Mucosa of descending colon (tissue), 3 donors: ENCODE results near the gene GHRH. TPM values are rescaled to one million over a fixed set of nuclear protein-coding genes. Genes with fewer than 3 reads are reported as not detected.

Experiments used
- ATAC-seq: fragments of 200-7000 bp; cut with Tn5 transposase; one replicate; pipeline ENCODE4 v1.9.1; 2020; ENCODE audit warnings: mild to moderate bottlenecking, moderate library complexity
- DNase-seq, 3 donors: peaks; one replicate each; pipeline ENCODE4 v3.0.0-alpha.2; 2020
- H3K36me3 ChIP-seq: fragments of 200-600 bp; one replicate; pipeline ENCODE4 v1.8.0; 2021; ENCODE audit warnings: low read depth, mild to moderate bottlenecking
- H3K4me1 ChIP-seq: fragments of 200-600 bp; one replicate; pipeline ENCODE4 v1.8.0; 2021; ENCODE audit warnings: low read depth, mild to moderate bottlenecking
- H3K4me3 ChIP-seq: fragments of 200-600 bp; one replicate; pipeline ENCODE4 v1.8.0; 2021; ENCODE audit warnings: mild to moderate bottlenecking
- H3K9me3 ChIP-seq: fragments of 200-600 bp; one replicate; pipeline ENCODE4 v1.8.0; 2021; ENCODE audit warnings: mild to moderate bottlenecking
- intact Hi-C, 2 donors: fragments of 100-400 bp; cut with DNase I in 1 of 2; cut with micrococcal nuclease in 1 of 2; formaldehyde crosslinking; loops; one replicate each; pipeline versions ENCODE4 v1.11.0 to v1.11.1; 2022; cut with DNase I, micrococcal nuclease
- total RNA-seq, 3 donors: library from RNA; stranded (reverse); fragmentation: NEBNext Ultra II Directional in 2 of 3; extraction: Animal tissue kit (Norgen Biotek cat#: 25700) in 2 of 3; gene quantifications; one replicate each; pipeline versions ENCODE4 v1.2.1 to v1.2.4, GENCODE V29; 2021 to 2023
- TF ChIP-seq, protein P1 (sequence below): fragments of 200-600 bp; IDR thresholded peaks from one replicate; pipeline ENCODE4 v1.8.0; 2022; ENCODE audit warnings: antibody characterized with exemption, mild to moderate bottlenecking
- donor health status: DM: no; HTN: no; CAD: no; lungs with moderate emphysema.
- donor health status: DM: no; HTN: no; CAD: no.
- donor health status: DM: no; HTN: yes; CAD: no.

Gene GHRH
- total RNA-seq, 3 donors from 2014 or later: not detected

DNA sequence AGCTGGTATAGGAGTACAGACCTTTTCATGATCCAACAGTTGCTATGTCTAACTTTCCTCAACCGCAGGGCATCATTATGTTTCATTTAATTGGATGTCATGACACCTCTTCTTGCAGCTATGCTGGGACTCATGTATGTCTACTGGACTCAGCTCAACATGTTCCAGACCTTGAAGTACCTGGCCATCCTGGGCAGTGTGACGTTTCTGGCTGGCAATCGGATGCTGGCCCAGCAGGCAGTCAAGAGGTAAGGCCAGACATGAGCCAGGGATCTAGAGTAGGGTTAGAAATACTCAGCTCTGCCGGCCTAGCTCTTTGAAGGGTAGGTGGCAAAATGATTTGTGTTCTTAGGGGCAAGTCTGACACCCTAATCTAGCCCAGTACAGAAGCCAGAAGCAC is 25.2 kb downstream of the GHRH start:
- TF ChIP-seq, protein P1, sequence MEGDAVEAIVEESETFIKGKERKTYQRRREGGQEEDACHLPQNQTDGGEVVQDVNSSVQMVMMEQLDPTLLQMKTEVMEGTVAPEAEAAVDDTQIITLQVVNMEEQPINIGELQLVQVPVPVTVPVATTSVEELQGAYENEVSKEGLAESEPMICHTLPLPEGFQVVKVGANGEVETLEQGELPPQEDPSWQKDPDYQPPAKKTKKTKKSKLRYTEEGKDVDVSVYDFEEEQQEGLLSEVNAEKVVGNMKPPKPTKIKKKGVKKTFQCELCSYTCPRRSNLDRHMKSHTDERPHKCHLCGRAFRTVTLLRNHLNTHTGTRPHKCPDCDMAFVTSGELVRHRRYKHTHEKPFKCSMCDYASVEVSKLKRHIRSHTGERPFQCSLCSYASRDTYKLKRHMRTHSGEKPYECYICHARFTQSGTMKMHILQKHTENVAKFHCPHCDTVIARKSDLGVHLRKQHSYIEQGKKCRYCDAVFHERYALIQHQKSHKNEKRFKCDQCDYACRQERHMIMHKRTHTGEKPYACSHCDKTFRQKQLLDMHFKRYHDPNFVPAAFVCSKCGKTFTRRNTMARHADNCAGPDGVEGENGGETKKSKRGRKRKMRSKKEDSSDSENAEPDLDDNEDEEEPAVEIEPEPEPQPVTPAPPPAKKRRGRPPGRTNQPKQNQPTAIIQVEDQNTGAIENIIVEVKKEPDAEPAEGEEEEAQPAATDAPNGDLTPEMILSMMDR: no peak
- ATAC-seq (no peak), DNase-seq (no peak)
- H3K4me3 ChIP-seq: no peak overlapping the region
- H3K36me3 ChIP-seq: peaks cover 13% of the 10 kb centered on the region
- no peaks in the 10 kb centered on the region for H3K9me3 ChIP-seq
- H3K4me1 ChIP-seq: peaks cover 2% of the 10 kb centered on the region
- intact Hi-C loops: no loop called here

DNA sequence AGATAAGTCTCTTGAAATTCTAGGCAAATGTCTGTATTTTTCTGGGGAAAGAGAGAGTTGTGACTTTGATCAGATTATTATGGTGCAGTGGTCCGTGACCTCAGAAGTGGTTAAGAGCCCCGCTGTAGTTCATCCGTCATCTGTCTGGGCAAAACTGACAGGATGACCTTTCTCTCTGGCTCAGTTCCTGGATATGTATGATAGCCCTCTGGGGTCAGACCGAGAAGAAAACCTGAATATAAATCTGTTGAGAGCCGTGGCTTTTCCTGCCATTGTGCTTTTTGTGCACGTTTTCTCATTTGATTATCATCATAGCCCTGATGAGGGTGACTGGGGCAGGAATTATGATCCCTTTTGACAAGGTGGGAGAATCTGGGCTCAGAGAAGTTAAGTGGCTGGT is 26.5 kb downstream of the GHRH start:
- H3K4me3 ChIP-seq: no peak overlapping the region
- TF ChIP-seq, protein P1: no peak
- DNase-seq: no peak
- no peak for ATAC-seq
- intact Hi-C loops: no loop called here
- peaks cover 2% of the 10 kb centered on the region for H3K4me1 ChIP-seq
- peaks cover 5% of the 10 kb centered on the region for H3K36me3 ChIP-seq
- no peaks in the 10 kb centered on the region for H3K9me3 ChIP-seq

DNA sequence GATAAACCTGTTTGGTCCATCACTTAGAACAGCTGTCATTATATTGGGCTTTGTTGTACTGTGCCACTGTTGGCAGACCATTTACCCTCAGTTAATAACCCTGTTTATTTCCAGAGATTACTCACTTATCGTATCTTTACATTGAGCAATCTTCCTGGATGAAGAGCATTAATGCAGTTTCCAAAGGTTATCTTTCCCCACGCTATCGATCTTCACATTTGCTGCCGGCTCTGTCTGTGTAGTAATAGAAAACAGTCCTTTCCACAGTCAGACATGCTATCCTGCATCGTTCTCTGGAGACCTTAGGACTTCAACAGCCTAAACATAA is 27.4 kb downstream of the GHRH start:
- Histone ChIP-seq H3K4me3 (no peak overlapping the region), H3K36me3 (peaks cover 5% of the 10 kb centered on the region), H3K9me3 (no peaks in the 10 kb centered on the region), H3K4me1 (peaks cover 2% of the 10 kb centered on the region)
- TF ChIP-seq, protein P1: no peak
- no peak for ATAC-seq
- DNase-seq: no peak
- intact Hi-C loops: no loop called here

DNA sequence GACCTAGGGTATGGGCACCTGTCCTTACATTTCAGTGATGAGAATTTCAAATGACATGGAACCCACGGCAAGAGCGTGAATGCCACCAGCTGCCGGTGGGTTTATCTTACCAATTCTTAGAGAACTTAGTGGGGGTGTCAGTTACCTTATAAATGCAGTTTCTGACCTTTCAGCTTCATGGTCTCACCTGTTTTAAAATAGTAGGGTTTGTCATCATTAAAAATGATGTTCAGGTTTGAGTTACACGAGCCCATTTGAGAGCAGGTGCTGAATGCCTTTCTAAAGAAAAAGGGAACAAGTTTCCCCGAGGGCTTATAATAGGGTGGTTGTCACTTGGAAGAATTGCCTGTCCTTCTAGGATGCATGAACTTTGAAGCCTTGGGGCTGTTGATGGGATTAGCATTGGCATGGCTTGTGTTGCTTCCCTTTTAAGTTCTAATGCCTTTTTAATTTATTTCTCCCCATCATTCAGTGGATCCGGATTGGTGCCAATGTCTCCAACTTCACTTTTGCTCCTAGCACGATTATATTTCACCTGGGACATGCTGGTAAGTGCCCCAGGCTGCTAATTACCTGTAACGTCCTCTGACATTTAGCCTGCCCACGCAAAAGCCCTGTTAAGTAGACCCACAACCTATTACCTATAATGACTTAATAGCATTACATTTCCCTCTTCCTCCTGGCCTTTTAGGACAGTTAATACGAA is 27.9 kb downstream of the GHRH start:
- Histone ChIP-seq H3K4me1 (peaks cover 2% of the 10 kb centered on the region), H3K9me3 (no peaks in the 10 kb centered on the region), H3K36me3 (peaks cover 7% of the 10 kb centered on the region), H3K4me3 (no peak overlapping the region)
- ATAC-seq: no peak
- intact Hi-C loops: no loop called here
- TF ChIP-seq, protein P1: no peak
- DNase-seq: no peak

DNA sequence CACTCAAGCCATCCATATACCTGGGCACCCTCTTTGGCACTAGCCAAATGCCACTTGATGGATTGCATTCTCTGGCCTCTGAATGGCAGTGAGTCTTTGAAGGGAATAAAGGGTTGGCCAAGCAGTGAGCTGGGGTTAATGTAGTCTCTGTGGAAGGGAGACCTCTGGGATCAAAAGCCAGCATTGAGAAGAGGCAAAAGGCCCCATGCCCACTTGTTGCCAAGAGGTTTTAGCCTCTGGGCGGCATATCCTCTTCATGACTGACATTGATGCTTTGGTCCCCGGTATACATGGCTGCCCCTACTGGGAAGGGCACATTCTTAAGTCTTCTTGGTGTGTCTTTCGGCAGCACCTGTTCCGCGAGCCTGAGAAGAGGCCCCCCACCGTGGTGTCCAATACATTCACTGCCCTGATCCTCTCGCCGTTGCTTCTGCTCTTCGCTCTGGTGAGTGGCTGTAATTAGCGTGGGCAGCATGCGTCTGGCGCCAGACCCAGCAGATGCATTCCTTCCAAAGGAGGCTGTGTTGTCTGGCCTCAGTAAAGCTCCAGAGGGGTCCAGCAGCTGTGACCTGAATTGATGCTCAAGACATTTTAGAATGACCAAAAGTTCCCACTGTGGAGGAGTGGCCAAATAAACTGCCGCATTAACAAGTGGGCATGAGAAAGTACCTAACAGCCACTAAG is 29.5 kb downstream of the GHRH start:
- TF ChIP-seq, protein P1: no peak

More for the DNA sequence above, 29.5 kb downstream of the GHRH start:
- no peaks in the 10 kb centered on the region for H3K4me1 ChIP-seq
- H3K4me3 ChIP-seq: no peak overlapping the region
- ATAC-seq (no peak), DNase-seq (no peak)
- intact Hi-C loops: no loop called here
- peaks cover 11% of the 10 kb centered on the region for H3K36me3 ChIP-seq
- H3K9me3 ChIP-seq: no peaks in the 10 kb centered on the region
